Right atrium auricular region (tissue), 2 donors: ENCODE data around the gene KCNQ1. TPM values are rescaled to one million over a fixed set of nuclear protein-coding genes. Genes with fewer than 3 reads are reported as not detected.

Experiments used
- DNase-seq: peaks from one replicate; pipeline ENCODE4 v3.0.0-alpha.2; 2019; ENCODE audit warnings: low spot score
- H3K27ac ChIP-seq, 2 donors: fragments of 200-600 bp; sonication (generic); 1 replicate in 1 of 2; 2 replicates in 1 of 2; pipeline ENCODE4 v1.5.1; 2016 to 2019
- H3K27me3 ChIP-seq, 2 donors: fragments of 200-600 bp; sonication (generic); one replicate each; pipeline versions ENCODE4 v1.5.1 to v1.6.0; 2017 to 2019
- H3K36me3 ChIP-seq: fragments of 200-600 bp; sonication (generic); one replicate; pipeline ENCODE4 v1.5.1; 2016
- H3K4me1 ChIP-seq, 2 donors: fragments of 200-600 bp; sonication (generic); one replicate each; pipeline versions ENCODE4 v1.5.1 to v1.6.0; 2017 to 2019
- H3K4me3 ChIP-seq, 2 donors: fragments of 200-600 bp; sonication (generic); 1 replicate in 1 of 2; 2 replicates in 1 of 2; pipeline ENCODE4 v1.5.1; 2017 to 2019; ENCODE audit warnings: mild to moderate bottlenecking in 1 of 2, moderate library complexity in 1 of 2
- H3K9me3 ChIP-seq, 2 donors: fragments of 200-600 bp; sonication (generic); one replicate each; pipeline ENCODE4 v1.5.1; 2019
- CTCF ChIP-seq, 2 donors: fragments of 200-600 bp; sonication (generic); IDR thresholded peaks; one replicate each; pipeline ENCODE4 v1.5.1; 2019; ENCODE audit warnings: antibody characterized with exemption in 2 of 2
- total RNA-seq, 2 donors: library from RNA; depleted of rRNA; stranded (reverse); fragments of >200 nt; gene quantifications; one replicate each; pipeline ENCODE4 v1.1.0, GENCODE V29; 2016

The KCNQ1 gene
- total RNA-seq, 2 donors from 2014 or later = 12.7 to 25.1 TPM

GRCh38 chr11:2769409-2770095 lies 324.7 kb downstream of the KCNQ1 start:
- Histone ChIP-seq H3K4me3 (no peak overlapping the region), H3K27ac (no peak overlapping the region)

GRCh38 chr11:2770096-2770751 lies 325.4 kb downstream of the KCNQ1 start:
- peak; percentile 46 for DNase-seq
- Histone ChIP-seq H3K9me3 (no peaks in the 10 kb centered on the region), H3K27me3 (no peaks in the 10 kb centered on the region), H3K27ac (no peak overlapping the region), H3K4me1 (no peaks in the 10 kb centered on the region), H3K4me3 (no peak overlapping the region), H3K36me3 (no peaks in the 10 kb centered on the region)
- no peak for TF ChIP-seq CTCF (IDR thresholded peaks at IDR 0.05)

More at GRCh38 chr11:2769409-2770095, 324.7 kb downstream of the KCNQ1 start:
- Histone ChIP-seq H3K27me3 (no peaks in the 10 kb centered on the region), H3K36me3 (no peaks in the 10 kb centered on the region), H3K4me1 (no peaks in the 10 kb centered on the region), H3K9me3 (no peaks in the 10 kb centered on the region)
- TF ChIP-seq CTCF (IDR thresholded peaks at IDR 0.05) = no peak
- peak; percentile 51 for DNase-seq

GRCh38 chr11:2770761-2771301 lies 326.0 kb downstream of the KCNQ1 start:
- no peaks in the 10 kb centered on the region for H3K36me3 ChIP-seq
- no peak overlapping the region for H3K4me3 ChIP-seq
- H3K9me3 ChIP-seq = no peaks in the 10 kb centered on the region
- DNase-seq = peak; percentile 49
- H3K27ac ChIP-seq = no peak overlapping the region
- no peak for TF ChIP-seq CTCF (IDR thresholded peaks at IDR 0.05)
- no peaks in the 10 kb centered on the region for H3K4me1 ChIP-seq
- H3K27me3 ChIP-seq = no peaks in the 10 kb centered on the region

GRCh38 chr11:2771758-2772466 lies 327.1 kb downstream of the KCNQ1 start:
- Histone ChIP-seq H3K27me3 (no peaks in the 10 kb centered on the region), H3K27ac (no peak overlapping the region), H3K4me3 (no peak overlapping the region), H3K9me3 (no peaks in the 10 kb centered on the region), H3K4me1 (no peaks in the 10 kb centered on the region), H3K36me3 (no peaks in the 10 kb centered on the region)
- no peak for TF ChIP-seq CTCF (IDR thresholded peaks at IDR 0.05)
- DNase-seq = peak; percentile 50

- Histone ChIP-seq H3K27me3 (no peaks in the 10 kb centered on the region), H3K27ac (no peak overlapping the region), H3K4me3 (no peak overlapping the region), H3K9me3 (no peaks in the 10 kb centered on the region), H3K4me1 (peaks cover 0 to 6% of the 10 kb centered on the region in 2 donors), H3K36me3 (no peaks in the 10 kb centered on the region)
- TF ChIP-seq CTCF (IDR thresholded peaks at IDR 0.05) = no peak
- no peak for DNase-seq
Measured at GRCh38 chr11:2772544-2773031, 327.8 kb downstream of the KCNQ1 start.
